IMR-90 (cell line): ENCODE data around the gene PNISR. TPM values are rescaled to one million over a fixed set of nuclear protein-coding genes. Genes with fewer than 3 reads are reported as not detected.

Experiments
- ATAC-seq: fragments of 200-7000 bp; cut with Tn5 transposase; 2 replicates; pipeline ENCODE4 v1.9.1; 2020; ENCODE audit warnings: low read depth, mild to moderate bottlenecking, moderate library complexity
- BruUV-seq: library from RNA; stranded (reverse); fragments of 400-500 nt; replicated peaks from 2 replicates; lab custom pipeline; 2021; lab: Mats Ljungman, UMichigan
- CTCF ChIA-PET: fragments of 300-600 bp; formaldehyde crosslinking; extraction: SDS; loops from one replicate; lab custom pipeline; 2021; ENCODE audit warnings: antibody characterized with exemption; lab: Yijun Ruan, JAX
- POLR2A ChIA-PET: fragments of 300-600 bp; sonication (Branson Sonifier 250); formaldehyde crosslinking; loops from one replicate; lab custom pipeline; 2022; ENCODE audit warnings: antibody characterized with exemption; ENCODE audit not compliant: unreplicated experiment; lab: Charles Lee
- DNase-seq: peaks from one replicate; pipeline ENCODE4 v3.0.0; 2013
- H2AFZ ChIP-seq: replicated peaks from 2 replicates; pipeline ENCODE3; 2013; ENCODE audit warnings: low read length, mild to moderate bottlenecking; ENCODE audit not compliant: poor library complexity
- H2AK5ac ChIP-seq: 2 replicates; pipeline ENCODE4 v1.6.1; 2013; ENCODE audit warnings: low read depth, low read length, inconsistent platforms
- H2AK9ac ChIP-seq: replicated peaks from 2 replicates; pipeline ENCODE3; 2013; ENCODE audit warnings: mild to moderate bottlenecking, low read depth, low read length, moderate library complexity; ENCODE audit not compliant: poor library complexity
- H2BK120ac ChIP-seq: 2 replicates; pipeline ENCODE4 v1.6.1; 2013; ENCODE audit warnings: low read depth, low read length, inconsistent platforms
- H2BK15ac ChIP-seq: 3 replicates; pipeline ENCODE4 v1.6.1; 2013; ENCODE audit warnings: low read depth, low read length, inconsistent platforms
- H2BK20ac ChIP-seq: 2 replicates; pipeline ENCODE4 v1.6.1; 2013; ENCODE audit warnings: low read depth, mild to moderate bottlenecking, inconsistent platforms, low read length, moderate library complexity
- H2BK5ac ChIP-seq: 2 replicates; pipeline ENCODE4 v1.6.1; 2013; ENCODE audit warnings: mild to moderate bottlenecking, low read depth, low read length, inconsistent platforms; ENCODE audit not compliant: poor library complexity, severe bottlenecking
- H3K14ac ChIP-seq: replicated peaks from 2 replicates; pipeline ENCODE4 v1.6.1; 2013; ENCODE audit warnings: low read depth, low read length, inconsistent platforms
- H3K18ac ChIP-seq: 2 replicates; pipeline ENCODE4 v1.6.1; 2013; ENCODE audit warnings: low read depth, low read length, control low read depth
- H3K23ac ChIP-seq: 2 replicates; pipeline ENCODE4 v1.6.1; 2013; ENCODE audit warnings: low read depth, low read length, inconsistent platforms
- H3K27ac ChIP-seq: 2 replicates; pipeline ENCODE4 v1.5.1; 2013; ENCODE audit warnings: mild to moderate bottlenecking, control low read depth, low read length; ENCODE audit not compliant: insufficient read depth
- H3K27me3 ChIP-seq: 2 replicates; pipeline ENCODE4 v1.6.1; 2013; ENCODE audit warnings: low read length; ENCODE audit not compliant: control insufficient read depth, insufficient read depth
- H3K36me3 ChIP-seq: 2 replicates; pipeline ENCODE4 v1.6.1; 2013; ENCODE audit warnings: low read length, mixed read lengths; ENCODE audit not compliant: control insufficient read depth, insufficient read depth
- H3K4ac ChIP-seq: 2 replicates; pipeline ENCODE4 v1.6.1; 2013; ENCODE audit warnings: low read depth, low read length, inconsistent platforms
- H3K4me1 ChIP-seq: 2 replicates; pipeline ENCODE4 v1.6.1; 2013; ENCODE audit warnings: low read length, mixed read lengths; ENCODE audit not compliant: control insufficient read depth, insufficient read depth
- H3K4me2 ChIP-seq: 2 replicates; pipeline ENCODE4 v1.6.1; 2013; ENCODE audit warnings: low read depth, mild to moderate bottlenecking, control low read depth, low read length, moderate library complexity
- H3K4me3 ChIP-seq: 2 replicates; pipeline ENCODE4 v1.5.1; 2013; ENCODE audit warnings: low read depth, mild to moderate bottlenecking, control low read depth, low read length, moderate library complexity; ENCODE audit not compliant: insufficient read depth
- H3K56ac ChIP-seq: 2 replicates; pipeline ENCODE4 v1.6.1; 2013; ENCODE audit warnings: low read length, inconsistent platforms; ENCODE audit not compliant: insufficient read depth; ENCODE audit errors: extremely low read depth
- H3K79me1 ChIP-seq, 2 experiments: 2 replicates each; pipeline ENCODE4 v1.6.1; 2013; ENCODE audit warnings: low read length in 2 of 2, inconsistent platforms in 1 of 2, low read depth in 1 of 2
- H3K9ac ChIP-seq: 2 replicates; pipeline ENCODE4 v1.6.1; 2013; ENCODE audit warnings: low read depth, low read length, control low read depth
- H3K9me1 ChIP-seq: 2 replicates; pipeline ENCODE4 v1.6.1; 2013; ENCODE audit warnings: low read length, inconsistent platforms; ENCODE audit not compliant: insufficient read depth
- H3K9me3 ChIP-seq: 2 replicates; pipeline ENCODE4 v1.6.1; 2013; ENCODE audit warnings: low read length; ENCODE audit not compliant: control insufficient read depth, insufficient read depth
- H4K20me1 ChIP-seq: 2 replicates; pipeline ENCODE4 v1.6.1; 2013; ENCODE audit warnings: low read length, inconsistent platforms; ENCODE audit not compliant: insufficient read depth
- H4K5ac ChIP-seq: 2 replicates; pipeline ENCODE4 v1.6.1; 2013; ENCODE audit warnings: mild to moderate bottlenecking, low read depth, low read length, control low read depth
- H4K8ac ChIP-seq, 2 experiments: 2 replicates each; pipeline ENCODE4 v1.6.1; 2013; ENCODE audit warnings: low read depth in 2 of 2, low read length in 2 of 2, control low read depth in 1 of 2, inconsistent platforms in 1 of 2
- H4K91ac ChIP-seq: 2 replicates; pipeline ENCODE4 v1.6.1; 2013; ENCODE audit warnings: low read depth, low read length, inconsistent platforms; ENCODE audit not compliant: insufficient read depth
- BHLHE40 ChIP-seq: fragments of 150-350 bp; IDR thresholded peaks from 2 replicates; pipeline ENCODE4 v1.6.1; 2016; ENCODE audit warnings: mild to moderate bottlenecking, low read depth, low read length
- CEBPB ChIP-seq: IDR thresholded peaks from 2 replicates; pipeline ENCODE4 v1.6.1; 2012; ENCODE audit warnings: low read depth, low read length, improper control_type of control experiment
- CHD1 ChIP-seq: IDR thresholded peaks from 2 replicates; pipeline ENCODE4 v1.6.1; 2012; ENCODE audit warnings: low read depth, low read length, improper control_type of control experiment
- CTCF ChIP-seq: conservative IDR thresholded peaks from 2 replicates; pipeline ENCODE4 v1.5.1; 2012; ENCODE audit warnings: mild to moderate bottlenecking, low read depth, low read length, improper control_type of control experiment
- ELK1 ChIP-seq: fragments of 150-350 bp; IDR thresholded peaks from 2 replicates; pipeline ENCODE4 v1.6.1; 2016; ENCODE audit warnings: low read depth, mild to moderate bottlenecking, low read length, moderate library complexity, borderline replicate concordance
- MAFK ChIP-seq: IDR thresholded peaks from 2 replicates; pipeline ENCODE4 v1.6.1; 2012; ENCODE audit warnings: low read depth, low read length, improper control_type of control experiment
- MAZ ChIP-seq: IDR thresholded peaks from 2 replicates; pipeline ENCODE4 v1.6.1; 2012; ENCODE audit warnings: low read depth, mild to moderate bottlenecking, low read length, improper control_type of control experiment, moderate library complexity, borderline replicate concordance
- MXI1 ChIP-seq: IDR thresholded peaks from 2 replicates; pipeline ENCODE4 v1.6.1; 2012; ENCODE audit warnings: low read depth, mild to moderate bottlenecking, low read length, moderate library complexity, borderline replicate concordance
- POLR2A ChIP-seq: IDR thresholded peaks from 2 replicates; pipeline ENCODE4 v1.6.1; 2012; ENCODE audit warnings: mild to moderate bottlenecking, low read depth, low read length
- RAD21 ChIP-seq: IDR thresholded peaks from 2 replicates; pipeline ENCODE4 v1.6.1; 2012; ENCODE audit warnings: low read length, improper control_type of control experiment
- RCOR1 ChIP-seq: IDR thresholded peaks from 2 replicates; pipeline ENCODE4 v1.6.1; 2012; ENCODE audit warnings: mild to moderate bottlenecking, low read length, improper control_type of control experiment; ENCODE audit not compliant: insufficient replicate concordance
- SMC3 ChIP-seq: fragments of 150-350 bp; IDR thresholded peaks from 2 replicates; pipeline ENCODE4 v1.6.1; 2016; ENCODE audit warnings: low read depth, mild to moderate bottlenecking, antibody characterized with exemption, low read length, moderate library complexity
- WGBS, 2 experiments: methylation state at CpG; one replicate each; pipeline versions ENCODE4 v1.1.5 to v1.1.7; 2013; ENCODE audit warnings: missing lambda C conversion rate in 2 of 2; ENCODE audit not compliant: insufficient read length in 1 of 2; ENCODE audit errors: extremely low coverage in 2 of 2; 5-methylcytosine and 5-hydroxymethylcytosine counted together
- dilution Hi-C: fragments of 300-500 bp; cut with HindIII; formaldehyde crosslinking; loops from one replicate; pipeline ENCODE4 v1.14.3; 2018; ENCODE audit warnings: low sequenced_read_pairs; ENCODE audit not compliant: unreplicated experiment
- in situ Hi-C: fragments of 300-500 bp; cut with MboI; formaldehyde crosslinking; loops from 3 replicates; pipeline ENCODE4 v1.14.3; 2019; ENCODE audit warnings: low sequenced_read_pairs, inconsistent platforms, mixed read lengths
- intact Hi-C: fragments of 100-400 bp; cut with micrococcal nuclease; formaldehyde crosslinking; loops from 2 replicates; pipeline ENCODE4 v1.10.0; 2022
- polyA plus RNA-seq, 3 experiments: library from polyadenylated mRNA; depleted of rRNA; stranded (reverse); fragments of >200 nt; gene quantifications; 2 replicates each; pipeline ENCODE4 v1.2.3, GENCODE V29; 2012; ENCODE audit warnings: low replicate concordance in 1 of 3
- total RNA-seq: library from RNA; depleted of rRNA; stranded (reverse); fragments of >200 nt; gene quantifications from 2 replicates; pipeline ENCODE4 v1.2.3, GENCODE V29; 2012
- TF ChIP-seq, protein P1 (sequence below): fragments of 150-350 bp; IDR thresholded peaks from 2 replicates; pipeline ENCODE4 v1.6.1; 2017; ENCODE audit warnings: mild to moderate bottlenecking, antibody characterized with exemption, low read length, low read depth

PNISR gene
- total and polyA plus RNA-seq, 2 of the 4 experiments (the other 2 are of a cell fraction): 44.5 to 46.2 TPM

GRCh38 chr6:99393698-99394531 lies 31.2 kb downstream of the PNISR start, which contains the start of gene COQ3:
TSS of gene COQ3 (minus strand) at chr6:99394195. CDS start at chr6:99394179, 16 bp downstream.
- CTCF ChIA-PET: interaction anchor here (1.0 kb wide), 1 partner anchor 64 kb away, joined by 3 read pairs; no protein-coding TSS in a partner anchor
- Histone ChIP-seq H3K36me3 (peaks cover 2% of the 10 kb centered on the region; the same call in 1 of the 2 replicates), H3K79me1 (peaks cover 0 to 3% of the 10 kb centered on the region in 2 experiments; a peak in 2 of 4 replicates), H4K8ac (peak within 1 kb of the TSS; percentile 64 to 99), H4K91ac (peak within 1 kb of the TSS; percentile 80), H4K20me1 (no peaks in the 10 kb centered on the region), H2BK5ac (peak within 1 kb of the TSS; percentile 66), H2AK5ac (no peak within 1 kb of the TSS), H4K5ac (peak within 1 kb of the TSS; percentile 53), H2BK15ac (no peak within 1 kb of the TSS), H2BK20ac (0 out of 2 replicates have a peak within 1 kb of the TSS, but pooled peaks have one; percentile 40), H3K9me3 (no peaks in the 10 kb centered on the region), H3K4me1 (no peaks in the 10 kb centered on the region), H3K23ac (peak within 1 kb of the TSS; percentile 85), H3K14ac (peak within 1 kb of the TSS; percentile 92), H2AFZ (peak within 1 kb of the TSS; percentile 98), H3K18ac (peak within 1 kb of the TSS; percentile 20), H3K4me2 (peak within 1 kb of the TSS; percentile 74), H3K4me3 (peak within 1 kb of the TSS; percentile 60), H3K9ac (peak within 1 kb of the TSS; percentile 87), H3K9me1 (no peaks in the 10 kb centered on the region), H3K4ac (peak within 1 kb of the TSS; percentile 95), H3K27ac (peak within 1 kb of the TSS; percentile 86), H3K27me3 (no peaks in the 10 kb centered on the region), H2BK120ac (peak within 1 kb of the TSS; percentile 90), H2AK9ac (peak within 1 kb of the TSS; percentile 88), H3K56ac (peak within 1 kb of the TSS; percentile 82)
- intact Hi-C loops (loop anchor here (2.0 kb wide), 1 partner anchor 59 kb away; no protein-coding TSS in a partner anchor), in situ Hi-C loops (no loop called here), dilution Hi-C loops (no loop called here)
- 0% methylated on average over 18 of the region's 56 CpGs; no CpG with 5 or more reads in 1 of the 2 experiments for WGBS, 2 experiments
- no TSS peak for BruUV-seq
- POLR2A ChIA-PET: interaction anchor here (0.8 to 1.0 kb wide), 2 partner anchors 31 to 47 kb away, joined by 3 to 12 read pairs; partner anchors contain the start of gene PNISR
- DNase-seq (peak; percentile 71), ATAC-seq (peak; percentile 95)
- TF ChIP-seq MXI1 (no peak; the same call in 1 of the 2 replicates), RAD21 (no peak), RCOR1 (no peak), CEBPB (no peak), SMC3 (no peak), POLR2A (peak; percentile 77), ELK1 (no peak), CHD1 (no peak), MAZ (peak; percentile 66; the same call in 1 of the 2 replicates), CTCF (no peak), BHLHE40 (0 out of 2 replicates have a peak, but pooled peaks have one; percentile 15), MAFK (no peak)
- TF ChIP-seq, protein P1, sequence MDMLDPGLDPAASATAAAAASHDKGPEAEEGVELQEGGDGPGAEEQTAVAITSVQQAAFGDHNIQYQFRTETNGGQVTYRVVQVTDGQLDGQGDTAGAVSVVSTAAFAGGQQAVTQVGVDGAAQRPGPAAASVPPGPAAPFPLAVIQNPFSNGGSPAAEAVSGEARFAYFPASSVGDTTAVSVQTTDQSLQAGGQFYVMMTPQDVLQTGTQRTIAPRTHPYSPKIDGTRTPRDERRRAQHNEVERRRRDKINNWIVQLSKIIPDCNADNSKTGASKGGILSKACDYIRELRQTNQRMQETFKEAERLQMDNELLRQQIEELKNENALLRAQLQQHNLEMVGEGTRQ: peak; percentile 10; the same call in 1 of the 2 replicates
